Measurements from ENCODE around the gene USP47.

- TF ChIP-seq CTCF (IDR thresholded peaks at IDR 0.05; ENCODE audit: control extremely low read depth in 1 of 3, insufficient read depth in 1 of 3, low read depth in 1 of 3, low read length in 3 of 3) (no peak), TAF1 (IDR thresholded peaks at IDR 0.05; ENCODE audit: low read depth, low read length) (no peak), KDM1A (IDR thresholded peaks at IDR 0.05; ENCODE audit: borderline replicate concordance, low read length) (no peak), NRF1 (IDR thresholded peaks at IDR 0.05; ENCODE audit: low read depth, low read length) (no peak), ATF3 (IDR thresholded peaks at IDR 0.05; ENCODE audit: insufficient read depth, low read depth, low read length) (no peak), POLR2A (IDR thresholded peaks at IDR 0.05; ENCODE audit: control extremely low read depth in 1 of 2, low read depth in 2 of 2, low read length in 2 of 2) (no peak), JUND (IDR thresholded peaks at IDR 0.05; ENCODE audit: low read length) (no peak), CEBPB (IDR thresholded peaks at IDR 0.05; ENCODE audit: low read depth, low read length) (no peak), TCF12 (IDR thresholded peaks at IDR 0.05; ENCODE audit: low read depth, low read length) (no peak), SIX5 (IDR thresholded peaks at IDR 0.05; ENCODE audit: low read depth, low read length) (no peak), SIRT6 (IDR thresholded peaks at IDR 0.05; ENCODE audit: low read length) (no peak)
These were observed 130.3 kb downstream of the USP47 start for GRCh38 chr11:11971906-11972547.
